ENCODE measurements around the gene AGBL4.

The AGBL4 gene

GRCh38 chr1:48848035-48848434 lies 1175.7 kb downstream of the AGBL4 start:
- TF ChIP-seq TEAD4 (IDR thresholded peaks at IDR 0.05) = no peak
- TF ChIP-seq RAD21 (IDR thresholded peaks at IDR 0.05; ENCODE audit: low read depth) = no peak
- TF ChIP-seq YY1 (IDR thresholded peaks at IDR 0.05; ENCODE audit: low read depth) = no peak
- TF ChIP-seq, protein P1, sequence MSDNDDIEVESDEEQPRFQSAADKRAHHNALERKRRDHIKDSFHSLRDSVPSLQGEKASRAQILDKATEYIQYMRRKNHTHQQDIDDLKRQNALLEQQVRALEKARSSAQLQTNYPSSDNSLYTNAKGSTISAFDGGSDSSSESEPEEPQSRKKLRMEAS (IDR thresholded peaks at IDR 0.05) = no peak
- TF ChIP-seq NFIC (IDR thresholded peaks at IDR 0.05) = no peak
- TF ChIP-seq EGR1 (IDR thresholded peaks at IDR 0.05) = no peak
- TF ChIP-seq REST (IDR thresholded peaks at IDR 0.05; ENCODE audit: low read depth) = no peak
- no peak for TF ChIP-seq EP300 (IDR thresholded peaks at IDR 0.05; ENCODE audit: borderline replicate concordance)
- no peak for TF ChIP-seq TAF1 (IDR thresholded peaks at IDR 0.05; ENCODE audit: low read depth)
- no peak for TF ChIP-seq ZBTB7A (IDR thresholded peaks at IDR 0.05; ENCODE audit: low read depth)
- no peak for TF ChIP-seq CREB1 (IDR thresholded peaks at IDR 0.05; ENCODE audit: low read depth)
- no peak for TF ChIP-seq CEBPB (IDR thresholded peaks at IDR 0.05)
- no peak for TF ChIP-seq TCF12 (IDR thresholded peaks at IDR 0.05; ENCODE audit: low read depth)
- no peak for TF ChIP-seq USF1 (IDR thresholded peaks at IDR 0.05)
- TF ChIP-seq FOXM1 (IDR thresholded peaks at IDR 0.05; ENCODE audit: borderline replicate concordance, low read depth) = no peak

GRCh38 chr1:48846441-48846840 lies 1177.3 kb downstream of the AGBL4 start:
- TF ChIP-seq EGR1 (IDR thresholded peaks at IDR 0.05) (no peak), REST (IDR thresholded peaks at IDR 0.05; ENCODE audit: low read depth) (no peak), TEAD4 (IDR thresholded peaks at IDR 0.05) (no peak), ZBTB7A (IDR thresholded peaks at IDR 0.05; ENCODE audit: low read depth) (no peak), TCF12 (IDR thresholded peaks at IDR 0.05; ENCODE audit: low read depth) (no peak), TAF1 (IDR thresholded peaks at IDR 0.05; ENCODE audit: low read depth) (no peak), YY1 (IDR thresholded peaks at IDR 0.05; ENCODE audit: low read depth) (no peak), FOXM1 (IDR thresholded peaks at IDR 0.05; ENCODE audit: borderline replicate concordance, low read depth) (no peak), EP300 (IDR thresholded peaks at IDR 0.05; ENCODE audit: borderline replicate concordance) (no peak), USF1 (IDR thresholded peaks at IDR 0.05) (no peak), RAD21 (IDR thresholded peaks at IDR 0.05; ENCODE audit: low read depth) (no peak), CEBPB (IDR thresholded peaks at IDR 0.05) (no peak), CREB1 (IDR thresholded peaks at IDR 0.05; ENCODE audit: low read depth) (no peak), NFIC (IDR thresholded peaks at IDR 0.05) (no peak)
- TF ChIP-seq, protein P1 (IDR thresholded peaks at IDR 0.05) = no peak

- TF ChIP-seq TCF12 (IDR thresholded peaks at IDR 0.05; ENCODE audit: low read depth) (no peak), CREB1 (IDR thresholded peaks at IDR 0.05; ENCODE audit: low read depth) (no peak), TAF1 (IDR thresholded peaks at IDR 0.05; ENCODE audit: low read depth) (no peak)
Observed at GRCh38 chr1:48844187-48844586, 1179.6 kb downstream of the AGBL4 start.

GRCh38 chr1:48841966-48842365 lies 1181.8 kb downstream of the AGBL4 start:
- TF ChIP-seq REST (IDR thresholded peaks at IDR 0.05; ENCODE audit: low read depth) (no peak), TEAD4 (IDR thresholded peaks at IDR 0.05) (no peak), EGR1 (IDR thresholded peaks at IDR 0.05) (no peak), YY1 (IDR thresholded peaks at IDR 0.05; ENCODE audit: low read depth) (no peak), USF1 (IDR thresholded peaks at IDR 0.05) (no peak), CEBPB (IDR thresholded peaks at IDR 0.05) (no peak), EP300 (IDR thresholded peaks at IDR 0.05; ENCODE audit: borderline replicate concordance) (no peak), RAD21 (IDR thresholded peaks at IDR 0.05; ENCODE audit: low read depth) (no peak)
- TF ChIP-seq, protein P1 (IDR thresholded peaks at IDR 0.05) = no peak

Data from Ishikawa (cell line).